Nephron (organoid): ENCODE results near the gene EIF5A.
A peak's percentile ranks its signal among the peaks of the same experiment; 100 is the strongest.
"Not testable (repeated sequence)": the region's sequence is repeated elsewhere in the genome, so short reads cannot be mapped to it uniquely, and the experiment has no call there.

Source experiments
- H3K27ac Mint-ChIP-seq, 3 experiments: 2 replicates each; pipeline ENCODE4 v1.8.0; 2020; ENCODE audit warnings: mixed read lengths in 3 of 3, mild to moderate bottlenecking in 2 of 3, moderate library complexity in 1 of 3
- H3K27me3 Mint-ChIP-seq: 2 replicates; pipeline ENCODE4 v1.8.0; 2021; ENCODE audit warnings: low read depth, mild to moderate bottlenecking, moderate library complexity, mixed read lengths
- H3K36me3 Mint-ChIP-seq: 2 replicates; pipeline ENCODE4 v1.8.0; 2020; ENCODE audit warnings: low read depth, mixed read lengths
- H3K4me1 Mint-ChIP-seq: 2 replicates; pipeline ENCODE4 v1.8.0; 2020; ENCODE audit warnings: mixed read lengths
- H3K4me3 Mint-ChIP-seq, 3 experiments: 2 replicates each; pipeline ENCODE4 v1.8.0; 2020; ENCODE audit warnings: mild to moderate bottlenecking in 3 of 3, mixed read lengths in 3 of 3, moderate library complexity in 2 of 3
- H3K9me3 Mint-ChIP-seq: 2 replicates; pipeline ENCODE4 v1.8.0; 2020; ENCODE audit warnings: mixed read lengths
- CTCF ChIP-seq, 3 experiments: fragments of 200-600 bp; sonication (generic); IDR thresholded peaks; one replicate each; pipeline ENCODE4 v1.5.0; 2021; ENCODE audit warnings: antibody characterized with exemption in 3 of 3; ENCODE audit not compliant: unreplicated experiment in 3 of 3

EIF5A gene

GRCh38 chr17:7329374-7329996 lies 22.1 kb downstream of the EIF5A start:
- peak overlapping the region; percentile 96 to 98 (median 97) for H3K27ac Mint-ChIP-seq
- H3K4me1 Mint-ChIP-seq = peaks cover 30% of the 10 kb centered on the region
- H3K9me3 Mint-ChIP-seq = no peaks in the 10 kb centered on the region
- TF ChIP-seq CTCF (IDR thresholded peaks at IDR 0.05; ENCODE audit: unreplicated experiment in 3 of 3) = no peak
- no peaks in the 10 kb centered on the region for H3K36me3 Mint-ChIP-seq
- peak overlapping the region; percentile 92 to 98 (median 94) for H3K4me3 Mint-ChIP-seq
- H3K27me3 Mint-ChIP-seq = no peaks in the 10 kb centered on the region

GRCh38 chr17:7329997-7330637 lies 22.7 kb downstream of the EIF5A start:
- no peaks in the 10 kb centered on the region for H3K36me3 Mint-ChIP-seq
- no peaks in the 10 kb centered on the region for H3K9me3 Mint-ChIP-seq

GRCh38 chr17:7330638-7331015 lies 23.2 kb downstream of the EIF5A start:
- peaks cover 30% of the 10 kb centered on the region for H3K4me1 Mint-ChIP-seq
- peaks cover 6% of the 10 kb centered on the region for H3K27me3 Mint-ChIP-seq
- H3K27ac Mint-ChIP-seq = peak overlapping the region; percentile 27 to 98 (median 97)
- H3K36me3 Mint-ChIP-seq = no peaks in the 10 kb centered on the region
- no peak for TF ChIP-seq CTCF (IDR thresholded peaks at IDR 0.05; ENCODE audit: unreplicated experiment in 3 of 3)
- no peaks in the 10 kb centered on the region for H3K9me3 Mint-ChIP-seq
- peak overlapping the region; percentile 92 to 98 (median 94) for H3K4me3 Mint-ChIP-seq

More at GRCh38 chr17:7329997-7330637, 22.7 kb downstream of the EIF5A start:
- peak overlapping the region; percentile 92 to 98 (median 94) for H3K4me3 Mint-ChIP-seq
- peaks cover 30% of the 10 kb centered on the region for H3K4me1 Mint-ChIP-seq
- peak overlapping the region; percentile 96 to 98 (median 97) for H3K27ac Mint-ChIP-seq
- peaks cover under 1% of the 10 kb centered on the region for H3K27me3 Mint-ChIP-seq
- no peak for TF ChIP-seq CTCF (IDR thresholded peaks at IDR 0.05; ENCODE audit: unreplicated experiment in 3 of 3)

GRCh38 chr17:7332111-7332510 lies 24.7 kb downstream of the EIF5A start:
- no peak for TF ChIP-seq CTCF (IDR thresholded peaks at IDR 0.05; ENCODE audit: unreplicated experiment in 3 of 3)
- no peaks in the 10 kb centered on the region for H3K36me3 Mint-ChIP-seq
- peaks cover 30% of the 10 kb centered on the region for H3K4me1 Mint-ChIP-seq
- peak overlapping the region; percentile 61 to 91 (median 62) for H3K27ac Mint-ChIP-seq
- H3K27me3 Mint-ChIP-seq = peaks cover 6% of the 10 kb centered on the region
- H3K4me3 Mint-ChIP-seq = peak overlapping the region; percentile 11 to 52 (median 48)
- H3K9me3 Mint-ChIP-seq = no peaks in the 10 kb centered on the region

GRCh38 chr17:7332600-7333069 lies 25.2 kb downstream of the EIF5A start:
- peak overlapping the region; percentile 48 to 60 (median 52) for H3K4me3 Mint-ChIP-seq
- peak overlapping the region; percentile 61 to 91 (median 62) for H3K27ac Mint-ChIP-seq
- peaks cover 28% of the 10 kb centered on the region for H3K4me1 Mint-ChIP-seq
- H3K36me3 Mint-ChIP-seq, H3K27me3 Mint-ChIP-seq, H3K9me3 Mint-ChIP-seq: not testable (repeated sequence)

GRCh38 chr17:7334938-7335538 lies 27.6 kb downstream of the EIF5A start:
- Mint-ChIP-seq H3K9me3 (no peaks in the 10 kb centered on the region), H3K27ac (no peak overlapping the region), H3K36me3 (no peaks in the 10 kb centered on the region), H3K4me3 (no peak overlapping the region), H3K27me3 (peaks cover 6% of the 10 kb centered on the region), H3K4me1 (peaks cover 10% of the 10 kb centered on the region)
- TF ChIP-seq CTCF (IDR thresholded peaks at IDR 0.05; ENCODE audit: unreplicated experiment in 3 of 3) = no peak

GRCh38 chr17:7335765-7336164 lies 28.3 kb downstream of the EIF5A start:
- H3K27me3 Mint-ChIP-seq, H3K4me1 Mint-ChIP-seq, H3K4me3 Mint-ChIP-seq, H3K36me3 Mint-ChIP-seq, H3K9me3 Mint-ChIP-seq, H3K27ac Mint-ChIP-seq: not testable (repeated sequence)
